Omental fat pad (tissue), 4 donors: ENCODE data around the gene TMEM185A. TPM values are rescaled to one million over a fixed set of nuclear protein-coding genes. Genes with fewer than 3 reads are reported as not detected.

Experiments used
- ATAC-seq: fragments of 150-250 bp; one replicate; pipeline ENCODE4 v1.9.1; 2016; ENCODE audit warnings: mild to moderate bottlenecking, moderate library complexity; ENCODE audit not compliant: low FRiP score
- DNase-seq: peaks from one replicate; pipeline ENCODE4 v3.0.0-alpha.2; 2019; ENCODE audit warnings: low spot score
- total RNA-seq, 4 donors: library from RNA; depleted of rRNA; stranded (reverse); fragments of >200 nt; gene quantifications; one replicate each; pipeline ENCODE4 v1.1.0, GENCODE V29; 2016
- TF ChIP-seq, protein P1 (sequence below), 3 donors: fragments of 450-650 bp; IDR thresholded peaks; one replicate each; pipeline ENCODE4 v1.5.1; 2016 to 2017; ENCODE audit warnings: antibody characterized with exemption in 3 of 3, mild to moderate bottlenecking in 3 of 3, moderate library complexity in 2 of 3

The TMEM185A gene
- total RNA-seq, 4 donors from 2014 or later = 10.3 to 21.0 (median 16.3) TPM

- TF ChIP-seq, protein P1, sequence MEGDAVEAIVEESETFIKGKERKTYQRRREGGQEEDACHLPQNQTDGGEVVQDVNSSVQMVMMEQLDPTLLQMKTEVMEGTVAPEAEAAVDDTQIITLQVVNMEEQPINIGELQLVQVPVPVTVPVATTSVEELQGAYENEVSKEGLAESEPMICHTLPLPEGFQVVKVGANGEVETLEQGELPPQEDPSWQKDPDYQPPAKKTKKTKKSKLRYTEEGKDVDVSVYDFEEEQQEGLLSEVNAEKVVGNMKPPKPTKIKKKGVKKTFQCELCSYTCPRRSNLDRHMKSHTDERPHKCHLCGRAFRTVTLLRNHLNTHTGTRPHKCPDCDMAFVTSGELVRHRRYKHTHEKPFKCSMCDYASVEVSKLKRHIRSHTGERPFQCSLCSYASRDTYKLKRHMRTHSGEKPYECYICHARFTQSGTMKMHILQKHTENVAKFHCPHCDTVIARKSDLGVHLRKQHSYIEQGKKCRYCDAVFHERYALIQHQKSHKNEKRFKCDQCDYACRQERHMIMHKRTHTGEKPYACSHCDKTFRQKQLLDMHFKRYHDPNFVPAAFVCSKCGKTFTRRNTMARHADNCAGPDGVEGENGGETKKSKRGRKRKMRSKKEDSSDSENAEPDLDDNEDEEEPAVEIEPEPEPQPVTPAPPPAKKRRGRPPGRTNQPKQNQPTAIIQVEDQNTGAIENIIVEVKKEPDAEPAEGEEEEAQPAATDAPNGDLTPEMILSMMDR (IDR thresholded peaks at IDR 0.05) = no peak
- ATAC-seq = no peak
- no peak for DNase-seq
These were observed 18.6 kb upstream of the TMEM185A start for GRCh38 chrX:149650162-149650561.

GRCh38 chrX:149648932-149649331, 17.3 kb upstream of the TMEM185A start:
- TF ChIP-seq, protein P1 (IDR thresholded peaks at IDR 0.05) = no peak
- ATAC-seq (no peak), DNase-seq (no peak)

GRCh38 chrX:149647505-149647904, 15.9 kb upstream of the TMEM185A start:
- TF ChIP-seq, protein P1 (IDR thresholded peaks at IDR 0.05) = no peak
- ATAC-seq (no peak), DNase-seq (no peak)

DNA sequence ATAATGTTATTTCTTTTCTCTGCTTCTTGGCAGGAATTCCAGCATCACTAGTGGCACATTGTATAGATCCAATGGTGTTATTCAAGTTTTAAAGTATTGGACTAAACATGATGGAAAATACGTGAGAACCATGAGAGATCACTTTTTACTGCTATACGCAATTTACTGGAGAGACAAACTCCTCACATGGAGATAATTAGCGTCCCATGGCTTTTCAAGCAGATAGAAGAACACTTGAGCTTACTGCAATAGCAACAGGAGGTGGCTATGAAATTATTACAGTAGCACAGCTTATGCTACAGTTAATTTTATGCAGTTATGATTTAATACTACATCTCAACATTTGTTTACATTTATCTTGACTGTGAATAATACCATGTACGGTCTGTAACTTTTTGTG, 11.9 kb upstream of the TMEM185A start:
- DNase-seq (no peak), ATAC-seq (no peak)
- TF ChIP-seq, protein P1 (IDR thresholded peaks at IDR 0.05) = no peak

DNA sequence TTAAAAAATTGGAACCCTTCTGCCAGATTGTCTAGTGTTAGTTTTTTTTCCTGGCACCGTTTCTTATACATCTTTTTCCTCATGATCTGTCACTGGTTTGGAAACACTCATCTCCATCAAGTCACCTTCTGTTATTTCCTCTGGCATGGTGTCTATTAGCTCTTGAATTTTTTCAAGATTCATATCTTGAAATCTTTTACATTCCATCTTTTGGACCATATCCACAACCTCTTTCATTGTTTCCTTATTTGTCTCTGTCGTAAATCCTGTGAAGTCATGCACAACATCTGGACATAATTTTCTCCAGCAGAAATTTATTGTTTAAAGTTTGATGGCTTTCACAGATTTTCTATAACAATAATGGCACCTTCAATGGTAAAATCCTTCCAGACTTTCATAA, 10.2 kb upstream of the TMEM185A start:
- TF ChIP-seq, protein P1 (IDR thresholded peaks at IDR 0.05) = no peak
- DNase-seq (no peak), ATAC-seq (no peak)

DNA sequence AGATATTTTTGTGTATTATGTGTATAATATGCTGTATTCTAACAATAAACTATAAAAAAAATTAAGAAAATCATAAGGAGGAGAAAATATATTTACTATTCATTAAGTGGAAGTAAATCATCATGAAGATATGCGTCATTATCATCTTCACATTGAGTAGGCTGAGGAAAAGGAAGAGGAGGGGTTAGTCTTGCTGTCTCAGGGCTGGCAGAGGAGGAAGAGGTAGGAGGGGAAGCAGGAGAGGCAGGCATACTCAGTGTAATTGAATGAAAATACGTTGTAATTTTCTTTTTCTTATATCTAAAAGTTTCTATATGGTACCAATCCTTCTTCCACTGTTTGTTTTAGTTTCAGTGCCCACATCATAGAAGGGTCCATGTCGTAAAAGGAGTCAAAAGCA, 9.8 kb upstream of the TMEM185A start:
- TF ChIP-seq, protein P1 (IDR thresholded peaks at IDR 0.05) = no peak
- no peak for ATAC-seq
- no peak for DNase-seq

DNA sequence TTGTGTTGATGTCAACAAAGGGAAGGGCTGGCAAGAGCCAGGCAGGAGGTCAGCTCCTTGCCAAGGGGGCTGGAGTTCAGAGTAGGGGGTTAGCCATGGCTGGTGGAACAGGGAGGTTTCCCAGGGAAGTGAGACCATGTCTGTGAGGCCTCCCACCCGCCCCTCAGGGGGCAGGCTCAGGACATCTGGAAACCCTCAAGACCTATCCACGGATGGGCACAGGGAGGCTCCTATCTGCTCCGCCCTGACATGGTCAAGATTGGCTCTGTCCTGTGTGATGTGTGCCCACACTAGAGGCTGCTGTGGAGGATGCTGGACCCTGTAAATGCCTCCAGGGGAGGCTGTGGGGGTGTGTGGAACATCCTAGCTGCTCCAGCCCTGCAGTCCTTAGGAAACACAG, 8.0 kb upstream of the TMEM185A start:
- no peak for ATAC-seq
- DNase-seq = no peak
- TF ChIP-seq, protein P1 (IDR thresholded peaks at IDR 0.05) = no peak
